ENCODE results near the gene ZNF160.

Gene ZNF160

GRCh38 chr19:53019684-53020083 is 83.5 kb downstream of the ZNF160 start:
- no peak for TF ChIP-seq CTCF (IDR thresholded peaks at IDR 0.05)
- Histone ChIP-seq H3K27me3 (no peaks in the 10 kb centered on the region), H3K27ac (no peak overlapping the region), H3K4me3 (ENCODE audit: low read depth in 1 of 2, low read length in 1 of 2) (no peak overlapping the region), H3K4me1 (ENCODE audit: control insufficient read depth in 1 of 2, insufficient read depth in 1 of 2, low read depth in 1 of 2, low read length in 1 of 2) (no peaks in the 10 kb centered on the region), H3K9me3 (peaks cover 4% of the 10 kb centered on the region), H3K36me3 (no peaks in the 10 kb centered on the region)
